ENCODE data around the gene MACROD2.
"Not testable (repeated sequence)": the region's sequence is repeated elsewhere in the genome, so short reads cannot be mapped to it uniquely, and the experiment has no call there.

Gene MACROD2

GRCh38 chr20:14984768-14985622 lies 989.7 kb downstream of the MACROD2 start:
- Mint-ChIP-seq H3K27me3 (no peaks in the 10 kb centered on the region), H3K27ac (no peak overlapping the region), H3K9me3 (peaks cover 30% of the 10 kb centered on the region), H3K36me3 (ENCODE audit: low read depth) (no peaks in the 10 kb centered on the region), H3K4me3 (no peak overlapping the region), H3K4me1 (ENCODE audit: low read depth) (no peaks in the 10 kb centered on the region)

GRCh38 chr20:14986026-14986655 lies 990.8 kb downstream of the MACROD2 start:
- H3K36me3 Mint-ChIP-seq (ENCODE audit: low read depth) = no peaks in the 10 kb centered on the region
- H3K4me1 Mint-ChIP-seq (ENCODE audit: low read depth) = no peaks in the 10 kb centered on the region
- no peak overlapping the region for H3K4me3 Mint-ChIP-seq
- H3K27me3 Mint-ChIP-seq = no peaks in the 10 kb centered on the region
- H3K9me3 Mint-ChIP-seq = peaks cover 22% of the 10 kb centered on the region
- no peak overlapping the region for H3K27ac Mint-ChIP-seq

DNA sequence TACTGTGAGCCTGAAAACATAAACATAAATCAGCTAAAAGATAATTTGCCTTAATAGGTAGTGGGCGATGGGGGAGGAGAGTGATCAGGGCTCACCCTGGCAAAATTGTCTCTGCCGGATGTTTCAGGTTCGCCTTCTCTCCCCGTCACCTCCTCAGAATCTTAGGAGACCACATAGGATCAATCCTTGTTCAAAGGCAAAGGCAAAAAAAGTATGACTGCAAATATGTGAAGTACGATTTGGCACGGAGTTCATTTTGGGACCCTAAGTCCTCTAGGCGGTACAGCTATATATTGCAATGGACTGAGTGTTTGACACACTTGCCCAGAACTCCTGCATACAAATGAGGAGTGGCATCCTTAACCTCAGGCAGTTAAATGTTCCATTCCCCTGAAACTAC lies 991.3 kb downstream of the MACROD2 start:
- H3K27ac Mint-ChIP-seq = no peak overlapping the region
- H3K4me1 Mint-ChIP-seq (ENCODE audit: low read depth) = no peaks in the 10 kb centered on the region
- H3K4me3 Mint-ChIP-seq = no peak overlapping the region
- H3K9me3 Mint-ChIP-seq = peaks cover 18% of the 10 kb centered on the region
- H3K36me3 Mint-ChIP-seq (ENCODE audit: low read depth) = no peaks in the 10 kb centered on the region
- H3K27me3 Mint-ChIP-seq = no peaks in the 10 kb centered on the region

- no peak overlapping the region for H3K4me3 Mint-ChIP-seq
- H3K4me1 Mint-ChIP-seq (ENCODE audit: low read depth) = no peaks in the 10 kb centered on the region
- no peaks in the 10 kb centered on the region for H3K27me3 Mint-ChIP-seq
- no peaks in the 10 kb centered on the region for H3K9me3 Mint-ChIP-seq
- H3K36me3 Mint-ChIP-seq (ENCODE audit: low read depth) = no peaks in the 10 kb centered on the region
- no peak overlapping the region for H3K27ac Mint-ChIP-seq
Measured at GRCh38 chr20:14989535-14990290, 994.4 kb downstream of the MACROD2 start.

- Mint-ChIP-seq H3K27me3 (no peaks in the 10 kb centered on the region), H3K36me3 (ENCODE audit: low read depth) (no peaks in the 10 kb centered on the region), H3K4me1 (ENCODE audit: low read depth) (no peaks in the 10 kb centered on the region), H3K27ac (no peak overlapping the region), H3K4me3 (no peak overlapping the region), H3K9me3 (no peaks in the 10 kb centered on the region)
Measured at GRCh38 chr20:14991023-14991422, 995.7 kb downstream of the MACROD2 start.

- Mint-ChIP-seq H3K27me3 (no peaks in the 10 kb centered on the region), H3K36me3 (ENCODE audit: low read depth) (no peaks in the 10 kb centered on the region)
Measured at GRCh38 chr20:14992153-14992552, 996.8 kb downstream of the MACROD2 start.

DNA sequence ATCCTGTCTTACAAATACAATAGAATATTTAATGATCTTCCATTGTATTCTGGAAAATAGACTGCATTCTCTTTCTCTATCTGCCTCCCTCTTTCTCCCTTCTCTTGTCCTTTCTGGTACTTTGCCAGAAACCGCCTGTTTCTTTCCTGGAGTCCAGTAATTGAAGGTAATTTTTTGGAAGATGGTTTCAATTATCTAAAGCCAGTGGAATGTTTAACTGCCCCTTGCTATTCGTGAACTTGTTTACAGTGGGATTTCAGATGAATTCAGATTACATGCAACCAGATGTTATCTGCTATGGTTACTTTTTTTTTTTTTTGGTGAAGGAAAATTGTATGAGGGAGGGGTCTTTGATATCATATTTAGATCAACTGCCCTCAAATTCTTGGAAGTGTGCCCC lies 997.6 kb downstream of the MACROD2 start:
- Mint-ChIP-seq H3K27me3 (no peaks in the 10 kb centered on the region), H3K27ac (no peak overlapping the region), H3K9me3 (no peaks in the 10 kb centered on the region), H3K4me3 (no peak overlapping the region), H3K4me1 (ENCODE audit: low read depth) (no peaks in the 10 kb centered on the region), H3K36me3 (ENCODE audit: low read depth) (no peaks in the 10 kb centered on the region)

More at GRCh38 chr20:14992153-14992552, 996.8 kb downstream of the MACROD2 start:
- Mint-ChIP-seq H3K4me3 (no peak overlapping the region), H3K9me3 (no peaks in the 10 kb centered on the region), H3K4me1 (ENCODE audit: low read depth) (no peaks in the 10 kb centered on the region), H3K27ac (no peak overlapping the region)

- H3K27ac Mint-ChIP-seq = no peak overlapping the region
- H3K4me1 Mint-ChIP-seq (ENCODE audit: low read depth) = no peaks in the 10 kb centered on the region
- H3K4me3 Mint-ChIP-seq = no peak overlapping the region
- peaks cover 5% of the 10 kb centered on the region for H3K9me3 Mint-ChIP-seq
- no peaks in the 10 kb centered on the region for H3K27me3 Mint-ChIP-seq
- H3K36me3 Mint-ChIP-seq (ENCODE audit: low read depth) = no peaks in the 10 kb centered on the region
Measured at GRCh38 chr20:14996883-14997672, 1001.8 kb downstream of the MACROD2 start.

DNA sequence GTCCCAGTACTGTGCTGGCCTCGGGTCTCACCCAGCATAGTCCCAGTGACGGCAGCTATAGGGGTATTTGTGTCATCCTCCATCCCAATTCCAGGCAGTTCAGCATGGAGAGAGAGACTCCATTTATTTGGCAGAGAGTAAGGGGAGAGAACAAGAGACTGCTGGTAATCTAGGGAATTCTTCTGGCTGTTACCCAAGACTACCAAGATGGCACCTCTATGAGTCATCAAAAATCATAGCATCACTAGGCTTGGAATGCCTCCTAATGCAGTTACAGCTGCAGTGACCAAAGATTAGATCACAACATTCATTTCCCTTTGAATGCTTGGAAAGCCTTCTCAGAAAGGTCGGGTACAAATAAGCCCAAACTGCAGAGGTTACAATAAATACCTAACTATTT lies 1002.5 kb downstream of the MACROD2 start:
- H3K27me3 Mint-ChIP-seq = no peaks in the 10 kb centered on the region
- no peak overlapping the region for H3K27ac Mint-ChIP-seq
- H3K9me3 Mint-ChIP-seq = peaks cover 5% of the 10 kb centered on the region
- H3K4me1 Mint-ChIP-seq (ENCODE audit: low read depth) = no peaks in the 10 kb centered on the region
- H3K4me3 Mint-ChIP-seq = no peak overlapping the region
- H3K36me3 Mint-ChIP-seq (ENCODE audit: low read depth) = no peaks in the 10 kb centered on the region

DNA sequence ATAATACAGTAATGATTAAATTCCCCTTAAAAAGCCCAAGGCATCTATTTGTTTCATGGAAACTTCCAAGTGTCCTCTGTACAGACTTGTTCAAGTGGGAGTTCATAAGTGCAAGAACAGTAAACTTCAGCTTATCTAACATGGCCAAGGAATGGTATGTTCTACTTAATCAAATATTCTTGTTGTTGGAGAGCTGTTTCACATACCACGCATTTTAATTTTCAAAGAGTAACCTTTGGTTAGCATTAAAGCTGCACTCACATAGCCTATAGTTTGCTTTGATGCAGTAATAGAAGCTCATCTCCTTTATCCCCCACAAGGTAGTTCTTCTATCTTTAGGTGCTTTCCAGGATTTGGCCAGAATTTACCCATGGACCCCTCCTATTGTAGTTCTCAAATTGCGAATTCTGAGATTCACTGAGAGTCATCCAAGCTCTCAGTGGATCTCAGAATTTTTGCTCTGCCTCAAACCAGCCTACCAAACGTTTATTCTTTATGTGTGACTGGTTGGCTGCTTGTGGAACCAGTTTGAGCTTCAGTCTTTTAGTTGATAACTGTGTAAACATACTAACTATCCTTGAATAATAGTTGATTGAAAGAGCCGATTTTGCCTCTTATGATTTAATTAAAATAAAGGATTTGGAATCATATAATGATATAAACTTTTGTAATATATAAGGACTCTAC lies 1010.1 kb downstream of the MACROD2 start:
- H3K27ac Mint-ChIP-seq = no peak overlapping the region
- H3K4me3 Mint-ChIP-seq = no peak overlapping the region
- H3K9me3 Mint-ChIP-seq = no peaks in the 10 kb centered on the region

DNA sequence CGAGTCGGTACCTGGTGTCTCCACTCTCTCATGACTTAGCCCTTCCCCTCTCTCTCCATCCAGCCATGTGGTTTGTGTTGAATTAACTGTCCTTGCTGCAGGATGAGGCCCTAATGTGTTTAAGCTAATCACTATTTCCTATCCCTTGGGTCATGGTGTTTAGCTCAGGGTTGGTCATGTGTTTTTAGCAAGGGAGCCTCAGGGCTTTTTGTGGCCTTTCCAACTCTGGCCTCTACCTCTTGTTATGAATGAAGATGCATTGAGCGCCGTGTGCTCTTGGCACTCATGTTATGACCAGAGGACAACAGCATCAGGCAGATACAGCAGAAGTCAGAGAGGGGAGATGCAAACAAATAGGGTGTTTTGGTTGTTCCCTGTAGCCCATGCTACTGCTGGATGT lies 1016.3 kb downstream of the MACROD2 start:
- Mint-ChIP-seq H3K27ac (no peak overlapping the region), H3K9me3 (no peaks in the 10 kb centered on the region), H3K27me3 (no peaks in the 10 kb centered on the region), H3K4me1 (ENCODE audit: low read depth) (no peaks in the 10 kb centered on the region), H3K4me3 (no peak overlapping the region), H3K36me3 (ENCODE audit: low read depth) (no peaks in the 10 kb centered on the region)

More for the DNA sequence above, 1010.1 kb downstream of the MACROD2 start:
- no peaks in the 10 kb centered on the region for H3K36me3 Mint-ChIP-seq (ENCODE audit: low read depth)
- no peaks in the 10 kb centered on the region for H3K4me1 Mint-ChIP-seq (ENCODE audit: low read depth)
- H3K27me3 Mint-ChIP-seq = no peaks in the 10 kb centered on the region

DNA sequence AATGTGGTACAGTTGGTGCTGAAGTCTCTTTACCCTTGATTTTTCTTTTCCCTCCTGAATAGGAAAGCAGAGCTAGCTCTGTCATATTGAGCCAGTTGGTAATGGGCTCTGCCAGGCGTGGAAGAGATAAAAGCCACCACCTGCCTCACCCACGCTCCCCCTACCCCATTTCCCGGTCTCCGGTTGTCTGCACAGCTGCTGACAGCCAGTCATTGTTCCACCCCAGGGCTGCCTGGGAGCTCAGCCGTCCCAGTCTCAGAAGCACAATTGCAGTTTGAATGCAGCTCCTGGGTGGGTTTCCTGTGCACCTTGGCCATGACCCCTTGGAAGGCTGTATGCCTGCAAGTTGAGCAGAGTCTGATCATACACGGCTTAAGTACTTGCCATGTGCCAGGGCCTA lies 1017.2 kb downstream of the MACROD2 start:
- Mint-ChIP-seq H3K4me1 (ENCODE audit: low read depth) (no peaks in the 10 kb centered on the region), H3K9me3 (no peaks in the 10 kb centered on the region), H3K27me3 (no peaks in the 10 kb centered on the region), H3K4me3 (no peak overlapping the region), H3K36me3 (ENCODE audit: low read depth) (no peaks in the 10 kb centered on the region), H3K27ac (no peak overlapping the region)

- not testable (repeated sequence) for H3K9me3 Mint-ChIP-seq; H3K27ac Mint-ChIP-seq; H3K36me3 Mint-ChIP-seq (ENCODE audit: low read depth); H3K4me3 Mint-ChIP-seq; H3K4me1 Mint-ChIP-seq (ENCODE audit: low read depth); H3K27me3 Mint-ChIP-seq
Measured at GRCh38 chr20:15016875-15017274, 1021.6 kb downstream of the MACROD2 start.

- peaks cover 3% of the 10 kb centered on the region for H3K9me3 Mint-ChIP-seq
- H3K27ac Mint-ChIP-seq = no peak overlapping the region
- no peak overlapping the region for H3K4me3 Mint-ChIP-seq
- H3K4me1 Mint-ChIP-seq (ENCODE audit: low read depth) = no peaks in the 10 kb centered on the region
- H3K27me3 Mint-ChIP-seq = no peaks in the 10 kb centered on the region
- no peaks in the 10 kb centered on the region for H3K36me3 Mint-ChIP-seq (ENCODE audit: low read depth)
Measured at GRCh38 chr20:15018966-15019365, 1023.6 kb downstream of the MACROD2 start.
